Activated CD8-positive, alpha-beta memory T cell treated with anti-CD3 and anti-CD28 coated beads, Interleukin-2, amount 50 U/mL, for 24 hours (primary cell): Measurements from ENCODE around the gene SELP.
"Not testable (repeated sequence)": the region's sequence is repeated elsewhere in the genome, so short reads cannot be mapped to it uniquely, and the experiment has no call there.

ENCODE experiments used
- DNase-seq: peaks from one replicate; pipeline ENCODE4 v3.0.0-alpha.2; 2020; ENCODE audit errors: extremely low read depth

Gene SELP

GRCh38 chr1:169630006-169630405, at the start of gene SELP:
SELP (minus strand) TSS chr1:169630124; CDS start chr1:169630074, 50 bp downstream.
- DNase-seq, result no peak

- DNase-seq, result no peak
Measured at GRCh38 chr1:169679692-169680091, 49.8 kb upstream of the SELP start.

GRCh38 chr1:169676001-169676400, 46.1 kb upstream of the SELP start:
- no peak for DNase-seq

- DNase-seq, result no peak
Measured at GRCh38 chr1:169670836-169671235, 40.9 kb upstream of the SELP start.

GRCh38 chr1:169670244-169670643, 40.3 kb upstream of the SELP start:
- DNase-seq, result not testable (repeated sequence)

- DNase-seq, result not testable (repeated sequence)
Measured at GRCh38 chr1:169667699-169668596, 38.0 kb upstream of the SELP start.

- DNase-seq, result not testable (repeated sequence)
Measured at GRCh38 chr1:169667227-169667639, 37.3 kb upstream of the SELP start.

GRCh38 chr1:169662680-169663079, 32.8 kb upstream of the SELP start:
- DNase-seq, result not testable (repeated sequence)

- not testable (repeated sequence) for DNase-seq
Measured at GRCh38 chr1:169661066-169661465, 31.1 kb upstream of the SELP start.

GRCh38 chr1:169658777-169659176, 28.9 kb upstream of the SELP start:
- DNase-seq, result not testable (repeated sequence)

- DNase-seq, result no peak
Measured at GRCh38 chr1:169653873-169654272, 23.9 kb upstream of the SELP start.

GRCh38 chr1:169651035-169651434, 21.1 kb upstream of the SELP start:
- DNase-seq, result no peak

GRCh38 chr1:169650551-169650950, 20.6 kb upstream of the SELP start:
- no peak for DNase-seq

GRCh38 chr1:169648709-169649108, 18.8 kb upstream of the SELP start:
- DNase-seq, result no peak

GRCh38 chr1:169648187-169648586, 18.3 kb upstream of the SELP start:
- DNase-seq, result no peak

GRCh38 chr1:169647512-169647911, 17.6 kb upstream of the SELP start:
- DNase-seq, result no peak

GRCh38 chr1:169644297-169644696, 14.4 kb upstream of the SELP start:
- DNase-seq, result no peak

GRCh38 chr1:169634877-169635276, 5.0 kb upstream of the SELP start:
- no peak for DNase-seq

- DNase-seq, result no peak
Measured at GRCh38 chr1:169634145-169634544, 4.2 kb upstream of the SELP start.

GRCh38 chr1:169631249-169631648, 1.3 kb upstream of the SELP start:
- no peak for DNase-seq

- no peak for DNase-seq
Measured at GRCh38 chr1:169624912-169625311, 5.0 kb downstream of the SELP start.

- DNase-seq, result no peak
Measured at GRCh38 chr1:169624122-169624521, 5.8 kb downstream of the SELP start.

- no peak for DNase-seq
Measured at GRCh38 chr1:169623132-169623926, 6.6 kb downstream of the SELP start.
